ENCODE measurements around the gene GNAQ. TPM values are rescaled to one million over a fixed set of nuclear protein-coding genes. Genes with fewer than 3 reads are reported as not detected.

The GNAQ gene
- total and polyA plus RNA-seq, 2 experiments from 2014 or later = 25.7 to 47.9 TPM

DNA sequence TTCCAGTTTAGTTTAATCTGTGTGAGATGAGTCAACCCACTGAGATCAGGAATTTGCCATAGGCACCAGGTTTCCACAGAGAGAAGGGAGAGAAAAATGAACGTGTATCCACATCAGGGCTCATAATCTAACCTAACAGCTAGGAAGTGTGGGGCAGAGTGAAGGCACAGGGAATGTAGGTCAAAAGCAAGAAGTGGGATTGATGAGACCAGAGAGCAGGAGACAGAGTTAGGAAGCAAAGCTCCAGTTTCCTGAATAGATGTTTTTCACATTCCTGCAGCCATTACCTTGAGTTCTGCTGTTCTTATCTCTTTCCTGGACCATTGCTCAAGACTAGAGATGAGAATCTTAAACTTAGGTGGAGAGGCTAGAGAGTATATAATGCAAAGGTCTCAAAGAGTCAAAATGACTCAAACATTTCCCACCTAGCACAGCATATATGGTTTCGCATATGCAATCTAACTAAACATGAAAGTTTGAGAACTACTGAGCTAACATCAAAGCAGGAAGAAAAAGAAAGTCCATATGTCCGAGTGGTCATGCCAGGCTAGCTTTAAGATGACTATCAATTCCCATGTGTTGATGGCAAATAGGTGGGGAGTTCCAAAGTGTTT is 41.1 kb upstream of the GNAQ start:
- Histone ChIP-seq H3K79me2 (no peaks in the 10 kb centered on the region), H3K4me2 (no peak overlapping the region), H3K36me3 (replicated peaks; ENCODE audit: insufficient read depth, low read depth) (no peaks in the 10 kb centered on the region), H3K27ac (no peak overlapping the region), H3K27me3 (no peaks in the 10 kb centered on the region), H3K9me3 (ENCODE audit: low read depth) (no peaks in the 10 kb centered on the region), H3K4me3 (no peak overlapping the region), H3K4me1 (ENCODE audit: insufficient read depth) (no peaks in the 10 kb centered on the region), H3K9me2 (replicated peaks; ENCODE audit: insufficient read depth) (no peaks in the 10 kb centered on the region), H4K20me1 (ENCODE audit: insufficient read depth, poor library complexity, severe bottlenecking) (no peaks in the 10 kb centered on the region), H2AFZ (no peak overlapping the region)
- no peak for DNase-seq (ENCODE audit: low spot score)
- TF ChIP-seq CTCF (IDR thresholded peaks at IDR 0.05; ENCODE audit: poor library complexity) (no peak), EZH2 (IDR thresholded peaks at IDR 0.05; ENCODE audit: borderline replicate concordance) (no peak), EZH2phosphoT487 (IDR thresholded peaks at IDR 0.05; ENCODE audit: low read depth, severe bottlenecking, unreplicated experiment) (no peak)
- 78% methylated on average over 3 of the region's 3 CpGs for WGBS (ENCODE audit: low lambda C conversion rate, missing lambda C conversion rate)

- H3K36me3 ChIP-seq (replicated peaks; ENCODE audit: insufficient read depth, low read depth) = no peaks in the 10 kb centered on the region
- no peak for DNase-seq (ENCODE audit: low spot score)
- H3K9me3 ChIP-seq (ENCODE audit: low read depth) = no peaks in the 10 kb centered on the region
- H2AFZ ChIP-seq = no peak overlapping the region
- 69% methylated on average over 2 of the region's 2 CpGs for WGBS (ENCODE audit: low lambda C conversion rate, missing lambda C conversion rate)
- no peaks in the 10 kb centered on the region for H3K4me1 ChIP-seq (ENCODE audit: insufficient read depth)
- H3K27me3 ChIP-seq = no peaks in the 10 kb centered on the region
- H3K9me2 ChIP-seq (replicated peaks; ENCODE audit: insufficient read depth) = no peaks in the 10 kb centered on the region
- H3K4me2 ChIP-seq = no peak overlapping the region
- H3K27ac ChIP-seq = no peak overlapping the region
- TF ChIP-seq EZH2 (IDR thresholded peaks at IDR 0.05; ENCODE audit: borderline replicate concordance) = no peak
- no peak for TF ChIP-seq CTCF (IDR thresholded peaks at IDR 0.05; ENCODE audit: poor library complexity)
- no peak for TF ChIP-seq EZH2phosphoT487 (IDR thresholded peaks at IDR 0.05; ENCODE audit: low read depth, severe bottlenecking, unreplicated experiment)
- no peaks in the 10 kb centered on the region for H4K20me1 ChIP-seq (ENCODE audit: insufficient read depth, poor library complexity, severe bottlenecking)
- H3K4me3 ChIP-seq = no peak overlapping the region
- H3K79me2 ChIP-seq = no peaks in the 10 kb centered on the region
Measured at GRCh38 chr9:78070521-78070920, 38.9 kb upstream of the GNAQ start.

DNA sequence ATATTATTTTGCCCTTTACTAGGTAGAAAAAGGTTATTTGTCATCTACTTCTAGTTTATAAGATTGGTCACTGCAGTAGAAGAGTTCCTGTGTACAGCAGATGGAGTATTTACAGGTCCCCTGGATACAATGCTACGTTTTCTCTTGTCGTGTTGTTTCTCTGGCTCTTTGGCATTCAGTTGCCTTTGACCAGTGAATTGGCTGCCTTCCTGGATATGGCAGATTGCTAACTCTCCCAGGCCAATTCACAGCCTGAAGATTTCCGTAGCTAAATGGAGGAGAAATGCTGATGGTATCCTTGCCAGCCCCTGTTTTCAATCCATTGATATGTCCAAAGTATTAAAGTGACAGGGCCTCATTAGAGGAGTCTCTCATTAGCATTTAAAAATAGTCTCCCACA is 32.5 kb upstream of the GNAQ start:
- H3K4me3 ChIP-seq = no peak overlapping the region
- H3K9me3 ChIP-seq (ENCODE audit: low read depth) = no peaks in the 10 kb centered on the region
- no peaks in the 10 kb centered on the region for H3K36me3 ChIP-seq (replicated peaks; ENCODE audit: insufficient read depth, low read depth)
- TF ChIP-seq CTCF (IDR thresholded peaks at IDR 0.05; ENCODE audit: poor library complexity) = no peak
- TF ChIP-seq EZH2phosphoT487 (IDR thresholded peaks at IDR 0.05; ENCODE audit: low read depth, severe bottlenecking, unreplicated experiment) = no peak
- no peak for TF ChIP-seq EZH2 (IDR thresholded peaks at IDR 0.05; ENCODE audit: borderline replicate concordance)
- H3K4me2 ChIP-seq = no peak overlapping the region
- H3K27me3 ChIP-seq = no peaks in the 10 kb centered on the region
- no peak overlapping the region for H2AFZ ChIP-seq
- 93% methylated on average over 3 of the region's 3 CpGs for WGBS (ENCODE audit: low lambda C conversion rate, missing lambda C conversion rate)
- no peak overlapping the region for H3K27ac ChIP-seq
- no peaks in the 10 kb centered on the region for H3K79me2 ChIP-seq
- no peak for DNase-seq (ENCODE audit: low spot score)
- H4K20me1 ChIP-seq (ENCODE audit: insufficient read depth, poor library complexity, severe bottlenecking) = no peaks in the 10 kb centered on the region
- no peaks in the 10 kb centered on the region for H3K9me2 ChIP-seq (replicated peaks; ENCODE audit: insufficient read depth)
- no peaks in the 10 kb centered on the region for H3K4me1 ChIP-seq (ENCODE audit: insufficient read depth)
